ENCODE measurements around the gene LSM10.

DNA sequence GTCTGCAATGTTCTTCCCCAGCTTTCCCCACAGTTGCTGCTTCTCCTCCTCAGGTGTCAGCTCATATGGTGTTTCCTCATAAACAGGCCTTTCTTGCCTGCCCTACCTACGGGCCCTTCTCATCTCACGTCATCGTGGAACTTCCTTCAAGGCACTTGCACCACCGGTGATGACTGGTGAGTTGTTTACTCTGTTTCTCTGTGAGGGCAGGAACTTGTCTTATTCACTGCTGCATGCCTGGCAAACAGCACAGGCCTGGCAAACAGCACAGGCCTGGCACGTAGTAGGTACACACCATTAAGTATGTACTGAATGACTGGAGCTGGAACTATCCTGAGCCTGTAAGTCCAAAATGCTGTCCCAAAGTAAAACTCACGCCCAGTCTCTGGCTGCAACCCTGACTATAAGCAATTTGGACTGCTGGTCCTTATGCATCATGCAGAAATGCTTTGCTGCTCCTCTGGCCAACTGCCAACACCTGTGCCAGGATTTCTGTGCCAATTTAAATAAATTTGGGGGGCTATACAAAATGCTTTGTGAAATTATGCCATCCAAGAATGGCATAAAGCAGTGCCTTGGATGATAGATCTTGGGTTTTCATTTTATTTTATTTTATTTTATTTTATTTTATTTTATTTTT is 37.7 kb downstream of the LSM10 start:
- TF ChIP-seq POLR2A (IDR thresholded peaks at IDR 0.05; ENCODE audit: low read depth, low read length) (no peak), SPI1 (IDR thresholded peaks at IDR 0.05; ENCODE audit: low read depth, low read length) (no peak), POLR2AphosphoS5 (IDR thresholded peaks at IDR 0.05; ENCODE audit: low read depth, low read length) (no peak), TAF1 (IDR thresholded peaks at IDR 0.05; ENCODE audit: low read depth, low read length) (no peak), PAX5 (IDR thresholded peaks at IDR 0.05; ENCODE audit: insufficient read depth, low read length, severe bottlenecking) (no peak), POU2F2 (IDR thresholded peaks at IDR 0.05; ENCODE audit: low read depth, low read length) (no peak)
